ENCODE results near the gene ZZZ3. TPM values are rescaled to one million over a fixed set of nuclear protein-coding genes. Genes with fewer than 3 reads are reported as not detected.

Gene ZZZ3
- total RNA-seq, 1 experiment from 2014 or later, result 77.8 TPM

DNA sequence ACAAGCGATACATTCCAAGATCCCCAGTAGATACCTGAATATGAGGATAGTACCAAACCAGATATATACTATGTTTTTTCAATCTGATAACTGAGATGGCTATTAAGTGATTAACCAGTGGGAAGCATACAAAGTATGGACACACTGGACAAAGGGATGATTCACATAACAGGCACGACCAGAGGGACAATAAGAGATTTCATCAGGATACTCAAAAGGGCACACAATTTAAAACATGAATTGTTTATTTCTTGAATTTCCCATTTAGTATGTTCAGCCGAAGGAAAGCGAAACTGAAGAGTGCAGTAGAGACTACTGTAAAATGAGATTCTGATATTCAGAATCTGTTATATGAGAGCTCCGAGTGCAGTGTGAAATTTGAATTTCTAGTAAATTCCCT is 10.6 kb downstream of the ZZZ3 start:
- Histone ChIP-seq H4K20me1 (ENCODE audit: low read length) (peaks cover 50% of the 10 kb centered on the region), H3K36me3 (ENCODE audit: low read depth, low read length) (peaks cover 3% of the 10 kb centered on the region; the same call in 1 of the 2 replicates), H3K9me3 (ENCODE audit: low read length) (no peaks in the 10 kb centered on the region), H3K79me2 (ENCODE audit: low read length) (peaks cover 100% of the 10 kb centered on the region), H3K27ac (ENCODE audit: low read length) (no peak overlapping the region), H3F3A (ENCODE audit: low read length, unreplicated experiment) (no peaks in the 10 kb centered on the region), H3K27me3 (ENCODE audit: low read length) (no peaks in the 10 kb centered on the region), H3K4me1 (ENCODE audit: insufficient read depth, low read length) (peaks cover 22% of the 10 kb centered on the region), H3K4me2 (ENCODE audit: low read length) (peak overlapping the region; percentile 3; the same call in 1 of the 2 replicates), H3K9me2 (replicated peaks; ENCODE audit: low read length) (no peaks in the 10 kb centered on the region), H2AFZ (ENCODE audit: low read length) (no peak overlapping the region), H3K9ac (ENCODE audit: low read length) (no peak overlapping the region), H3K4me3 (ENCODE audit: low read length) (no peak overlapping the region)
- TF ChIP-seq, protein P1, sequence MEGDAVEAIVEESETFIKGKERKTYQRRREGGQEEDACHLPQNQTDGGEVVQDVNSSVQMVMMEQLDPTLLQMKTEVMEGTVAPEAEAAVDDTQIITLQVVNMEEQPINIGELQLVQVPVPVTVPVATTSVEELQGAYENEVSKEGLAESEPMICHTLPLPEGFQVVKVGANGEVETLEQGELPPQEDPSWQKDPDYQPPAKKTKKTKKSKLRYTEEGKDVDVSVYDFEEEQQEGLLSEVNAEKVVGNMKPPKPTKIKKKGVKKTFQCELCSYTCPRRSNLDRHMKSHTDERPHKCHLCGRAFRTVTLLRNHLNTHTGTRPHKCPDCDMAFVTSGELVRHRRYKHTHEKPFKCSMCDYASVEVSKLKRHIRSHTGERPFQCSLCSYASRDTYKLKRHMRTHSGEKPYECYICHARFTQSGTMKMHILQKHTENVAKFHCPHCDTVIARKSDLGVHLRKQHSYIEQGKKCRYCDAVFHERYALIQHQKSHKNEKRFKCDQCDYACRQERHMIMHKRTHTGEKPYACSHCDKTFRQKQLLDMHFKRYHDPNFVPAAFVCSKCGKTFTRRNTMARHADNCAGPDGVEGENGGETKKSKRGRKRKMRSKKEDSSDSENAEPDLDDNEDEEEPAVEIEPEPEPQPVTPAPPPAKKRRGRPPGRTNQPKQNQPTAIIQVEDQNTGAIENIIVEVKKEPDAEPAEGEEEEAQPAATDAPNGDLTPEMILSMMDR (conservative IDR thresholded peaks at IDR 0.05; ENCODE audit: low read depth, low read length), result no peak
- TF ChIP-seq EZH2 (IDR thresholded peaks at IDR 0.05; ENCODE audit: low read length, unreplicated experiment) (no peak), EZH2phosphoT487 (IDR thresholded peaks at IDR 0.05; ENCODE audit: borderline replicate concordance, low read length) (no peak)
- no TSS peak for BruUV-seq (replicated peaks)
- ChIA-PET POLR2A (ENCODE audit: unreplicated experiment) (no interaction called here), CTCF (no interaction called here)
- peak; percentile 48 for DNase-seq
- intact Hi-C loops (cut with micrococcal nuclease), result loop anchor here (10.0 kb wide), 1 partner anchor 47 kb away; no protein-coding TSS in a partner anchor
- ATAC-seq, result peak; percentile 40; the same call in 1 of the 2 replicates

DNA sequence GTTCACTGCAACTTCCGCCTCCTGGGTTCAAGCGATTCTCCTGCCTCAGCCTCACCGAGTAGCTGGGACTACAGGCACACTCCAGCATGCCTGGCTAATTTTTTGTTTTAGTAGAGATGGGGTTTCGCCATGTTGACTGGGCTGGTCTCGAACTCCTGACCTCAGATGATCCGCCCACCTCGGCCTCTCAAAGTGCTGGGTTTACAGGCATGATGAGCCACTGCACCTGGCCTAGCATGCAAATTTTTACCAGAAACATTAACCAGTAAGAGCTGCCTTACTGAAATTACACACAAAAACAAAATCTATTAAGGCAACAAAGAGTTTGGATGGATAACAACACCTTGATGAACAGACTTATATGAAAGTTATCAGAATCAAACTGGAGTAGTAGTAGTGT is 12.1 kb downstream of the ZZZ3 start:
- Histone ChIP-seq H3K27me3 (ENCODE audit: low read length) (no peaks in the 10 kb centered on the region), H3K79me2 (ENCODE audit: low read length) (peaks cover 100% of the 10 kb centered on the region), H3K9me3 (ENCODE audit: low read length) (no peaks in the 10 kb centered on the region), H3F3A (ENCODE audit: low read length, unreplicated experiment) (no peaks in the 10 kb centered on the region), H3K9me2 (replicated peaks; ENCODE audit: low read length) (no peaks in the 10 kb centered on the region), H3K9ac (ENCODE audit: low read length) (no peak overlapping the region), H3K4me2 (ENCODE audit: low read length) (no peak overlapping the region), H3K4me3 (ENCODE audit: low read length) (no peak overlapping the region), H2AFZ (ENCODE audit: low read length) (no peak overlapping the region), H3K36me3 (ENCODE audit: low read depth, low read length) (no peaks in the 10 kb centered on the region; the same call in 1 of the 2 replicates), H3K4me1 (ENCODE audit: insufficient read depth, low read length) (peaks cover 10% of the 10 kb centered on the region; the same call in 1 of the 2 replicates), H3K27ac (ENCODE audit: low read length) (no peak overlapping the region), H4K20me1 (ENCODE audit: low read length) (peaks cover 48% of the 10 kb centered on the region)
- POLR2A ChIA-PET (ENCODE audit: unreplicated experiment), result no interaction called here
- no TSS peak for BruUV-seq (replicated peaks)
- CTCF ChIA-PET, result no interaction called here
- intact Hi-C loops (cut with micrococcal nuclease), result loop anchor here (10.0 kb wide), 1 partner anchor 46 kb away; no protein-coding TSS in a partner anchor
- no peak for TF ChIP-seq EZH2 (IDR thresholded peaks at IDR 0.05; ENCODE audit: low read length, unreplicated experiment)
- ATAC-seq (no peak), DNase-seq (no peak)

DNA sequence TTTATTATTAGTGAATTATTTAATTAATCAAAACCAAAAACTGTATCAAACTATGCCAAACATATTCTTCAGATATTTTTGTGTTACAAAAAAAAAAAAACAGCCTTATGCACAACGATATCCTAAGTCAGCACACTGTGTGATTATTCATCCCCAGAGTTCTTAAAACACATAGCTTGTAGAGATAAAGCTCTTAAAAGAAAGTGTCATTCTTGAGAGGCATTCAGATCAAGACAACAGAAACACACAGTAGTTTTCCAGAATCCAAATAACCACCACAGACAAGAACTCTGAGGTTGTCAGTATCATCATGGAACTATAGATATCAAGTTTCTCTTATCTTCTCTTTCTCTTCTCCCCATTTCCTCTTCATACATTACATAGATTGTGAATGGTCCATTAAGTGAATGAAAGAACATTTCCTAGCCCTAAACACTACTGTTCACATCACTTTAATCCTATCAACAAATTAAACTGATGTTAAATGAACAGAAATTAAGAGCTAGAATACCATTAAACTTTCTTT is 13.5 kb downstream of the ZZZ3 start:
- no peaks in the 10 kb centered on the region for H3K27me3 ChIP-seq (ENCODE audit: low read length)
- no peak overlapping the region for H3K4me2 ChIP-seq (ENCODE audit: low read length)
- H3K4me1 ChIP-seq (ENCODE audit: insufficient read depth, low read length), result 0 out of 2 replicates have a peak, but pooled peaks cover 8% of the 10 kb centered on the region
- ChIA-PET CTCF (no interaction called here), POLR2A (ENCODE audit: unreplicated experiment) (interaction anchor here (0.6 kb wide), 2 partner anchors 14 to 99 kb away, joined by 5 to 26 read pairs; no protein-coding TSS in a partner anchor)
- TF ChIP-seq, protein P1 (conservative IDR thresholded peaks at IDR 0.05; ENCODE audit: low read depth, low read length), result no peak
- H2AFZ ChIP-seq (ENCODE audit: low read length), result no peak overlapping the region
- no peaks in the 10 kb centered on the region for H3K9me2 ChIP-seq (replicated peaks; ENCODE audit: low read length)
- DNase-seq, result no peak
- intact Hi-C loops (cut with micrococcal nuclease), result no loop called here
- no peaks in the 10 kb centered on the region for H3F3A ChIP-seq (ENCODE audit: low read length, unreplicated experiment)
- H3K27ac ChIP-seq (ENCODE audit: low read length), result no peak overlapping the region
- no TSS peak for BruUV-seq (replicated peaks)
- H3K9ac ChIP-seq (ENCODE audit: low read length), result no peak overlapping the region
- H3K79me2 ChIP-seq (ENCODE audit: low read length), result peaks cover 100% of the 10 kb centered on the region
- H3K36me3 ChIP-seq (ENCODE audit: low read depth, low read length), result no peaks in the 10 kb centered on the region
- H4K20me1 ChIP-seq (ENCODE audit: low read length), result peaks cover 50% of the 10 kb centered on the region
- no peak overlapping the region for H3K4me3 ChIP-seq (ENCODE audit: low read length)
- ATAC-seq, result no peak
- H3K9me3 ChIP-seq (ENCODE audit: low read length), result no peaks in the 10 kb centered on the region

All from PC-3 (cell line).